Lower lobe of right lung (tissue), 2 donors: ENCODE results near the gene NECTIN2. TPM values are rescaled to one million over a fixed set of nuclear protein-coding genes. Genes with fewer than 3 reads are reported as not detected.

Experiments
- ATAC-seq, 2 donors: fragments of 200-7000 bp; cut with Tn5 transposase; one replicate each; pipeline ENCODE4 v1.9.1; 2020 to 2022; ENCODE audit warnings: mild to moderate bottlenecking in 2 of 2, moderate library complexity in 2 of 2
- DNase-seq: peaks from one replicate; pipeline ENCODE4 v3.0.0-alpha.2; 2020
- H3K27ac ChIP-seq: fragments of 200-600 bp; one replicate; pipeline ENCODE4 v1.8.0; 2022
- H3K27me3 ChIP-seq: fragments of 200-600 bp; one replicate; pipeline ENCODE4 v1.8.0; 2022; ENCODE audit warnings: low read depth
- H3K36me3 ChIP-seq: fragments of 200-600 bp; one replicate; pipeline ENCODE4 v1.8.0; 2022; ENCODE audit warnings: mild to moderate bottlenecking
- H3K4me1 ChIP-seq: fragments of 200-600 bp; one replicate; pipeline ENCODE4 v1.8.0; 2022
- H3K4me3 ChIP-seq: fragments of 200-600 bp; one replicate; pipeline ENCODE4 v1.8.0; 2022; ENCODE audit warnings: mild to moderate bottlenecking
- H3K9me3 ChIP-seq: fragments of 200-600 bp; one replicate; pipeline ENCODE4 v1.8.0; 2022
- CTCF ChIP-seq: fragments of 200-600 bp; IDR thresholded peaks from one replicate; pipeline ENCODE4 v1.8.0; 2022; ENCODE audit warnings: antibody characterized with exemption, mild to moderate bottlenecking
- intact Hi-C: fragments of 100-400 bp; cut with DNase I; formaldehyde crosslinking; loops from one replicate; pipeline ENCODE4 v1.11.0; 2022
- total RNA-seq: library from RNA; stranded (reverse); fragmentation: NEBNext Ultra II Directional; extraction: Animal tissue kit (Norgen Biotek cat#: 25700); gene quantifications from one replicate; pipeline ENCODE4 v1.2.1, GENCODE V29; 2021
- donor health status: DM: no; HTN: yes; CAD: no; lungs with severe emphysema.

NECTIN2 gene
- total RNA-seq, 1 donor from 2014 or later = 75.1 TPM

- ATAC-seq (no peak), DNase-seq (peak; percentile 100)
- TF ChIP-seq CTCF = peak; percentile 13
- Histone ChIP-seq H3K27me3 (no peaks in the 10 kb centered on the region), H3K27ac (peak within 1 kb of the TSS; percentile 95), H3K9me3 (no peaks in the 10 kb centered on the region), H3K4me3 (peak within 1 kb of the TSS; percentile 80), H3K4me1 (peaks cover 27% of the 10 kb centered on the region), H3K36me3 (peaks cover 57% of the 10 kb centered on the region)
- intact Hi-C loops = no loop called here
These were observed 45.2 kb downstream of the NECTIN2 start, which contains the start of gene TOMM40 for GRCh38 chr19:44891016-44891882. TOMM40 (plus strand) TSS chr19:44891254; CDS start chr19:44891416, 162 bp downstream.

- H3K36me3 ChIP-seq = peaks cover 58% of the 10 kb centered on the region
- ATAC-seq = no peak
- intact Hi-C loops = no loop called here
- H3K27ac ChIP-seq = no peak overlapping the region
- no peaks in the 10 kb centered on the region for H3K27me3 ChIP-seq
- DNase-seq = no peak
- H3K4me1 ChIP-seq = peaks cover 27% of the 10 kb centered on the region
- no peak for TF ChIP-seq CTCF
- H3K4me3 ChIP-seq = no peak overlapping the region
- no peaks in the 10 kb centered on the region for H3K9me3 ChIP-seq
These were observed 46.8 kb downstream of the NECTIN2 start for GRCh38 chr19:44892932-44893331.

GRCh38 chr19:44893332-44894051 lies 47.4 kb downstream of the NECTIN2 start:
- Histone ChIP-seq H3K9me3 (no peaks in the 10 kb centered on the region), H3K4me1 (peaks cover 27% of the 10 kb centered on the region), H3K36me3 (peaks cover 58% of the 10 kb centered on the region), H3K4me3 (no peak overlapping the region), H3K27ac (no peak overlapping the region), H3K27me3 (no peaks in the 10 kb centered on the region)
- intact Hi-C loops = no loop called here
- TF ChIP-seq CTCF = no peak
- DNase-seq (no peak), ATAC-seq (no peak)

GRCh38 chr19:44894052-44894400 lies 47.9 kb downstream of the NECTIN2 start:
- intact Hi-C loops = no loop called here
- Histone ChIP-seq H3K4me1 (peaks cover 27% of the 10 kb centered on the region), H3K27ac (no peak overlapping the region), H3K9me3 (no peaks in the 10 kb centered on the region), H3K36me3 (peaks cover 59% of the 10 kb centered on the region), H3K4me3 (no peak overlapping the region), H3K27me3 (no peaks in the 10 kb centered on the region)
- no peak for TF ChIP-seq CTCF
- no peak for ATAC-seq
- no peak for DNase-seq

GRCh38 chr19:44894946-44895345 lies 48.8 kb downstream of the NECTIN2 start:
- H3K27ac ChIP-seq = no peak overlapping the region
- no peak overlapping the region for H3K4me3 ChIP-seq
- H3K36me3 ChIP-seq = peaks cover 62% of the 10 kb centered on the region
- ATAC-seq (no peak), DNase-seq (no peak)
- no peaks in the 10 kb centered on the region for H3K27me3 ChIP-seq
- intact Hi-C loops = no loop called here
- H3K4me1 ChIP-seq = peaks cover 21% of the 10 kb centered on the region
- TF ChIP-seq CTCF = no peak
- no peaks in the 10 kb centered on the region for H3K9me3 ChIP-seq
